ENCODE measurements around the gene IFITM2. TPM values are rescaled to one million over a fixed set of nuclear protein-coding genes. Genes with fewer than 3 reads are reported as not detected.
A peak's percentile ranks its signal among the peaks of the same experiment; 100 is the strongest.

Gene IFITM2
- total RNA-seq, 1 donor from 2014 or later, result 5.5 TPM

- DNase-seq (ENCODE audit: low spot score), result no peak
These were observed 15.2 kb upstream of the IFITM2 start for GRCh38 chr11:292211-293121.

GRCh38 chr11:293271-293851 is 14.3 kb upstream of the IFITM2 start:
- DNase-seq (ENCODE audit: low spot score), result no peak

- no peak for DNase-seq (ENCODE audit: low spot score)
These were observed 13.6 kb upstream of the IFITM2 start for GRCh38 chr11:293852-294661.

- no peak for DNase-seq (ENCODE audit: low spot score)
These were observed 12.8 kb upstream of the IFITM2 start for GRCh38 chr11:294780-295179.

GRCh38 chr11:295351-296170 is 12.1 kb upstream of the IFITM2 start:
- DNase-seq (ENCODE audit: low spot score), result no peak

- DNase-seq (ENCODE audit: low spot score), result no peak
These were observed 11.2 kb upstream of the IFITM2 start for GRCh38 chr11:296171-297050.

GRCh38 chr11:297051-297585 is 10.5 kb upstream of the IFITM2 start:
- no peak for DNase-seq (ENCODE audit: low spot score)

- peak; percentile 81 for DNase-seq (ENCODE audit: low spot score)
These were observed 9.8 kb upstream of the IFITM2 start for GRCh38 chr11:297586-298405.

GRCh38 chr11:298406-299065 is 9.1 kb upstream of the IFITM2 start:
- DNase-seq (ENCODE audit: low spot score), result no peak

- no peak for DNase-seq (ENCODE audit: low spot score)
These were observed 8.3 kb upstream of the IFITM2 start, which contains the start of gene IFITM5 for GRCh38 chr11:299081-299891. IFITM5 (minus strand) TSS chr11:299526; CDS start chr11:299490, 36 bp downstream.

GRCh38 chr11:299951-300735 is 7.5 kb upstream of the IFITM2 start:
- no peak for DNase-seq (ENCODE audit: low spot score)

- no peak for DNase-seq (ENCODE audit: low spot score)
These were observed 4.3 kb upstream of the IFITM2 start for GRCh38 chr11:303363-303762.

- DNase-seq (ENCODE audit: low spot score), result no peak
These were observed 3.5 kb upstream of the IFITM2 start for GRCh38 chr11:304061-304506.

- DNase-seq (ENCODE audit: low spot score), result peak; percentile 85
These were observed 2.4 kb upstream of the IFITM2 start for GRCh38 chr11:304915-305843.

GRCh38 chr11:305844-306211 is 1.8 kb upstream of the IFITM2 start:
- DNase-seq (ENCODE audit: low spot score), result no peak

All from umbilical cord (tissue), 2 donors.